Mammary epithelial cell (primary cell): Measurements from ENCODE around the gene MPRIP.

Experiments used
- EZH2 ChIP-seq: IDR thresholded peaks from 2 replicates; pipeline ENCODE4 v1.6.1; 2012; ENCODE audit warnings: low read length, inconsistent platforms, borderline replicate concordance
- TF ChIP-seq, protein P1 (sequence below), 2 donors: IDR thresholded peaks in 1 of 2; conservative IDR thresholded peaks in 1 of 2; 2 replicates each; pipeline ENCODE4 v1.5.1; 2011 to 2012; ENCODE audit warnings: inconsistent platforms in 2 of 2, low read length in 2 of 2, mild to moderate bottlenecking in 2 of 2, control low read depth in 1 of 2, low read depth in 1 of 2; ENCODE audit not compliant: insufficient read depth in 1 of 2; ENCODE audit errors: extremely low read depth in 1 of 2

DNA sequence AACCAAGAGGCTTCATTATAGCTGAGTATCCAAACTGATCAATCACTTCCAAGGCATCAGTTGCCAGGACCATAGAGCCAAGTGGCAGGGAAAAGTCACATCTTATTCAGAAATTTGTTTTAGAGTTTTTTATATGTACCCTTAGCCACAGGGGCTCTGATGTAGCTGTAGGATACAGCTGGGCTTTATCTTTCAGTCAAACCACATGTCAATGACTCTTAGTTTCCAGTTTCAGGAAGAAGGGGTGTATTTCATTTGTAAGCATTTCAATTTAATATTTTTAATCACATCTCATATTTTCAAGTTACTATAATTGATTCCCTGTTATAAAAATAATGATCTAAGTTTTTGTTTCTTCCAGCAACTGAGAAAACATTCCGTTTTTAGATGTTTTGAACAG is 197.6 kb downstream of the MPRIP start:
- TF ChIP-seq, protein P1, sequence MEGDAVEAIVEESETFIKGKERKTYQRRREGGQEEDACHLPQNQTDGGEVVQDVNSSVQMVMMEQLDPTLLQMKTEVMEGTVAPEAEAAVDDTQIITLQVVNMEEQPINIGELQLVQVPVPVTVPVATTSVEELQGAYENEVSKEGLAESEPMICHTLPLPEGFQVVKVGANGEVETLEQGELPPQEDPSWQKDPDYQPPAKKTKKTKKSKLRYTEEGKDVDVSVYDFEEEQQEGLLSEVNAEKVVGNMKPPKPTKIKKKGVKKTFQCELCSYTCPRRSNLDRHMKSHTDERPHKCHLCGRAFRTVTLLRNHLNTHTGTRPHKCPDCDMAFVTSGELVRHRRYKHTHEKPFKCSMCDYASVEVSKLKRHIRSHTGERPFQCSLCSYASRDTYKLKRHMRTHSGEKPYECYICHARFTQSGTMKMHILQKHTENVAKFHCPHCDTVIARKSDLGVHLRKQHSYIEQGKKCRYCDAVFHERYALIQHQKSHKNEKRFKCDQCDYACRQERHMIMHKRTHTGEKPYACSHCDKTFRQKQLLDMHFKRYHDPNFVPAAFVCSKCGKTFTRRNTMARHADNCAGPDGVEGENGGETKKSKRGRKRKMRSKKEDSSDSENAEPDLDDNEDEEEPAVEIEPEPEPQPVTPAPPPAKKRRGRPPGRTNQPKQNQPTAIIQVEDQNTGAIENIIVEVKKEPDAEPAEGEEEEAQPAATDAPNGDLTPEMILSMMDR (conservative IDR thresholded peaks at IDR 0.05 in 1 of 2, IDR thresholded peaks at IDR 0.05 in 1 of 2; ENCODE audit: extremely low read depth in 1 of 2, insufficient read depth in 1 of 2, low read depth in 1 of 2, low read length in 2 of 2): no peak
- no peak for TF ChIP-seq EZH2
